Skin epidermis (tissue), 12 donors: ENCODE measurements around the gene OSCP1.

ENCODE experiments used
- H3K27ac ChIP-seq, 21 experiments: fragments of 200-600 bp; sonication (generic) in 11 of 21; one replicate each; pipeline ENCODE4 v1.5.0; 2020; ENCODE audit warnings: mild to moderate bottlenecking in 3 of 21, inconsistent platforms in 2 of 21, moderate library complexity in 2 of 21
- H3K4me3 ChIP-seq, 7 experiments: fragments of 200-600 bp; sonication (generic) in 2 of 7; one replicate each; pipeline ENCODE4 v1.5.0; 2020; ENCODE audit warnings: inconsistent platforms in 2 of 7, mild to moderate bottlenecking in 2 of 7, moderate library complexity in 1 of 7

OSCP1 gene

GRCh38 chr1:36475910-36476604 is 25.8 kb upstream of the OSCP1 start:
- Histone ChIP-seq H3K27ac (no peak overlapping the region), H3K4me3 (no peak overlapping the region)

- no peak overlapping the region for H3K27ac ChIP-seq
- no peak overlapping the region for H3K4me3 ChIP-seq
These were observed 25.1 kb upstream of the OSCP1 start for GRCh38 chr1:36475341-36475740.

- Histone ChIP-seq H3K4me3 (no peak overlapping the region), H3K27ac (no peak overlapping the region)
These were observed 22.4 kb upstream of the OSCP1 start for GRCh38 chr1:36472656-36473055.

- no peak overlapping the region for H3K4me3 ChIP-seq
- no peak overlapping the region for H3K27ac ChIP-seq
These were observed 21.8 kb upstream of the OSCP1 start for GRCh38 chr1:36471830-36472641.

GRCh38 chr1:36469163-36469562 is 18.9 kb upstream of the OSCP1 start:
- no peak overlapping the region for H3K27ac ChIP-seq

GRCh38 chr1:36467700-36468455 is 17.6 kb upstream of the OSCP1 start:
- H3K4me3 ChIP-seq = no peak overlapping the region
- H3K27ac ChIP-seq = no peak overlapping the region

More at GRCh38 chr1:36469163-36469562, 18.9 kb upstream of the OSCP1 start:
- H3K4me3 ChIP-seq = no peak overlapping the region

- Histone ChIP-seq H3K27ac (no peak overlapping the region), H3K4me3 (no peak overlapping the region)
These were observed 16.8 kb upstream of the OSCP1 start for GRCh38 chr1:36467027-36467410.

- Histone ChIP-seq H3K27ac (no peak overlapping the region), H3K4me3 (no peak overlapping the region)
These were observed 16.2 kb upstream of the OSCP1 start for GRCh38 chr1:36466370-36467026.

GRCh38 chr1:36465731-36466369 is 15.6 kb upstream of the OSCP1 start:
- no peak overlapping the region for H3K4me3 ChIP-seq
- H3K27ac ChIP-seq = peak overlapping the region in 1 of 21 experiments; percentile 94

- Histone ChIP-seq H3K4me3 (peak overlapping the region; percentile 66 to 97 (median 90)), H3K27ac (peak overlapping the region; percentile 25 to 95 (median 89))
These were observed 14.5 kb upstream of the OSCP1 start for GRCh38 chr1:36464605-36465393.

- Histone ChIP-seq H3K27ac (peak within 1 kb of the TSS; percentile 25 to 95 (median 89)), H3K4me3 (peak within 1 kb of the TSS; percentile 66 to 97 (median 90))
These were observed 13.8 kb upstream of the OSCP1 start, which contains the start of gene MRPS15 for GRCh38 chr1:36463803-36464604. TSS of gene MRPS15 (minus strand) at chr1:36464384. CDS start at chr1:36464275, 109 bp downstream.

GRCh38 chr1:36463463-36463802 is 13.2 kb upstream of the OSCP1 start:
- Histone ChIP-seq H3K4me3 (peak overlapping the region; percentile 66 to 97 (median 90)), H3K27ac (peak overlapping the region; percentile 16 to 95 (median 89))

- Histone ChIP-seq H3K4me3 (no peak overlapping the region), H3K27ac (peak overlapping the region in 1 of 21 experiments; percentile 37)
These were observed 8.7 kb upstream of the OSCP1 start for GRCh38 chr1:36458910-36459309.

- H3K4me3 ChIP-seq = no peak overlapping the region
- H3K27ac ChIP-seq = no peak overlapping the region
These were observed 7.4 kb upstream of the OSCP1 start for GRCh38 chr1:36457691-36458090.

GRCh38 chr1:36456391-36456928 is 6.2 kb upstream of the OSCP1 start:
- H3K27ac ChIP-seq = no peak overlapping the region
- H3K4me3 ChIP-seq = no peak overlapping the region

- Histone ChIP-seq H3K27ac (peak overlapping the region in 2 of 21 experiments; percentile 21 to 36), H3K4me3 (no peak overlapping the region)
These were observed 5.1 kb upstream of the OSCP1 start for GRCh38 chr1:36455386-36455785.

GRCh38 chr1:36453600-36454388 is 3.5 kb upstream of the OSCP1 start:
- H3K4me3 ChIP-seq = no peak overlapping the region
- H3K27ac ChIP-seq = no peak overlapping the region
